GM20000 (cell line): Measurements from ENCODE around the gene ZNF688.
"Not testable (repeated sequence)": the region's sequence is repeated elsewhere in the genome, so short reads cannot be mapped to it uniquely, and the experiment has no call there.

ENCODE experiments used
- DNase-seq: peaks from one replicate; pipeline ENCODE4 v3.0.0; 2012; ENCODE audit warnings: low spot score
- CTCF ChIP-seq: IDR thresholded peaks from 2 replicates; pipeline ENCODE4 v1.5.1; 2012; ENCODE audit warnings: mild to moderate bottlenecking, control low read depth; ENCODE audit errors: extremely low read depth, missing control alignments

ZNF688 gene

GRCh38 chr16:30541502-30542329 is 29.8 kb downstream of the ZNF688 start:
- TF ChIP-seq CTCF = no peak
- no peak for DNase-seq

GRCh38 chr16:30540916-30541464 is 30.5 kb downstream of the ZNF688 start:
- DNase-seq = not testable (repeated sequence)

- DNase-seq = not testable (repeated sequence)
Observed at GRCh38 chr16:30539986-30540526, 31.5 kb downstream of the ZNF688 start.

GRCh38 chr16:30539000-30539964 is 32.2 kb downstream of the ZNF688 start:
- no peak for TF ChIP-seq CTCF
- DNase-seq = no peak

GRCh38 chr16:30536391-30537024 is 35.0 kb downstream of the ZNF688 start:
- DNase-seq = not testable (repeated sequence)

- peak; percentile 65 for TF ChIP-seq CTCF
- peak; percentile 86 for DNase-seq
Observed at GRCh38 chr16:30535777-30536190, 35.7 kb downstream of the ZNF688 start.

- DNase-seq = no peak
- TF ChIP-seq CTCF = no peak
Observed at GRCh38 chr16:30535106-30535776, 36.3 kb downstream of the ZNF688 start.

- no peak for TF ChIP-seq CTCF
- peak; percentile 94 for DNase-seq
Observed at GRCh38 chr16:30534368-30535105, 37.0 kb downstream of the ZNF688 start, which contains the start of gene ZNF747. ZNF747 (minus strand) TSS chr16:30534858; CDS start chr16:30534679, 179 bp downstream.
